ENCODE results near the gene OXSR1.

Gene OXSR1

DNA sequence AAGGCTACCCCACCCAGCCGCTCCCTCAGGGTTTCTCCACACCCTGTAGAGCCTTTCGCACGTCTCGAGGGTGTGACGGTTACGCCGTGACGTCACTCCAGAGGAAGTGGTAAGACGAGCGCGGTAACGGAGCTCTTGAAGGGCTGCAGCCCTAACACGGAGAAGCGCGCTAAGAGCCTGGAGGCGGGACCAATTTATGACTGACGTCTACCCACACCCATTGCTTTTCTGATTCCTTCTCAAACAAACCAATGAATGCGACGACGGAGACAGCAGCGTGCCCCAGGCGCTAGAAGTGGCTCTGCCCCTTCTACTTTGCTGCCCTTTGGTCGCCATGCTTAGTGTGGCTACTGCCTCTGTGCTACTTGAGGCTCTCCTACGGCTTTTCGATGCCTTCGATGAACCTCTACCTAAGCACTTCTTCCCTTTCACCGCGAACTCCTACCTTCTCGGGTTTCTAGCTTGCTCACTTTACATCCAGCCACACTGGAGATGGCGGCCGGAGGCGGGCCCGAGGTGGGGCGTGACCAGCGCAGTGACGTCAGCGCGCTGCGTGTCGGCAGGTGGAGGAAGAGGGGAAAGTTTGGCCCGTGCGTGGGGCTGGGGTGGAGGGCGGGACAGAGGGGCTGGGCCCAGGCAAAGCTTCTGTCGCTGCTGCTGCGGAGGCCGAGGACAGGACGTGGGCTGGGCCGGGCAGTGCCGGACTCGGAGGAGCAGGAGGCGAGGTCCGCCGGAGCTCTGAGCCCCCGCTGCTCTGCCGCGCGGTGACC, at the start of gene OXSR1:
OXSR1 (plus strand) TSS at position 586 of the 770 bp plus-strand sequence. CDS start 340 bp downstream, outside the sequence.
- DNase-seq = peak; percentile 100

DNA sequence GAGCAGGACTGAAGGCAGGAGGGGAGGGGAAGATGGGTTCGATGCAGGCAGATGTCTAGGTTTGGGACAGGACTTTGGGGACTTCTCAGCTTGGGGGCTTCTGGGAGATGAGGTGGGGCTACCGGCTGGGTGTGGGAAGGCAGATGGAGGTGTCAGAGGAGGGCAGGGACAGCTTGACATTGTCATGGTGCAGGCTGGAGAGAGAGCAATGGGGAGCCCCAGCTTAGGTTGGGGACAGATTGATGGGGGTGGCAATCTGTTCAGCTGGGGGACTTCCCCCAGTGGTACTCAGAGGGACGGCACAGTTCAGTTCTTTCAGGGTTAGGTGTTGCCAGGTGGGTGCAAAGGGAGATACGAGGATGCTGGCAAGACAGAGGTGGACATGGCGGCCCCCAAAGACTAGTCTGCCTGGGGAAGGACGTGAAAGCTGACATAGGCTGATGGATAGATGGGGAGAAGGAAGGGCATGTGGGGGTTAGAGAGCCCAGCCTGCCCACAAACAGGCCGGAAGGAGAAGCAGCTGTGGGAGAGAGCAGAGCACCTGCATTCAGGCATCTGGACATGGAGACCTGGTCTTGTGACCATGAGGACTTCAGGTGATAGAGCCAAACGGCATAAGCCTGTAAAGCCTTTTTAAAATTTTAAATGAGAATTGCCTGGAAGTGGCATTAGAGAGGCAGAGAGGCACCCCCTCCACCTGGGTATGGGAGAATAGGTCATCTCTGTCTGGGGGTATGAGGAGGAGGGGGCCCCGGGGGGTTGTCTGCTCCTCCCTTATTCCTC, 49.5 kb upstream of the OXSR1 start:
- DNase-seq = no peak

DNA sequence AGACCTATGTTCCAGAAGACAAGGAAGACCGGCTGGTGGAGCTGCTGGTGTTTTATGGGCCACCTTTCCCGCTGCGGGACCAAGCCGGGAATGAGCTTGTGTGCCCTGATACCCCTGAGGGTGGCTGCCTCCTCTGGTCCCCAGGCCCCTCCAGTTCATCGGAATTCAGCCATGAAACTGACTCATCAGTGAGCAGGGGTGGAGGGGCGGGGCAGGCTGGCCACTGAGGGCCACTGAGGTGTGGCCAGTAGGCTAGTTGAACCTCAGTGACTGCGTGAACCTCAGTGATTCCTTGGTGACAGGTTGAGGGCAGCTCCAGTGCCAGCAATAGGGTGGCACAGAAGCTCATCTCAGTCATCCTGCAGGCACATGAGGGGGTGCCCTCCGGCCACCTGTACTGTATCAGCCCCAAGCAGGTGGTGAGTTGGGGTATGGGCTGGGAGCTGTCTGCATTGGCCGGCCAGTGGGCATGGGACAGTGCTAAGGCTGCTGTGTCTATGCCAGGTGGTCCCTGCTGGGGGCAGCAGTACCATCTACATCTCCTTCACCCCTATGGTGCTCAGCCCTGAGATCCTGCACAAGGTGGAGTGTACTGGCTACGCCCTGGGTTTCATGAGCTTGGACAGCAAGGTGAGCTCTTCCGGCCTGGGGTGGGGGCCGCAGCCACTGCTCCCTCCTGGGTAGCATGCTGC, 48.7 kb upstream of the OXSR1 start:
- DNase-seq = no peak

DNA sequence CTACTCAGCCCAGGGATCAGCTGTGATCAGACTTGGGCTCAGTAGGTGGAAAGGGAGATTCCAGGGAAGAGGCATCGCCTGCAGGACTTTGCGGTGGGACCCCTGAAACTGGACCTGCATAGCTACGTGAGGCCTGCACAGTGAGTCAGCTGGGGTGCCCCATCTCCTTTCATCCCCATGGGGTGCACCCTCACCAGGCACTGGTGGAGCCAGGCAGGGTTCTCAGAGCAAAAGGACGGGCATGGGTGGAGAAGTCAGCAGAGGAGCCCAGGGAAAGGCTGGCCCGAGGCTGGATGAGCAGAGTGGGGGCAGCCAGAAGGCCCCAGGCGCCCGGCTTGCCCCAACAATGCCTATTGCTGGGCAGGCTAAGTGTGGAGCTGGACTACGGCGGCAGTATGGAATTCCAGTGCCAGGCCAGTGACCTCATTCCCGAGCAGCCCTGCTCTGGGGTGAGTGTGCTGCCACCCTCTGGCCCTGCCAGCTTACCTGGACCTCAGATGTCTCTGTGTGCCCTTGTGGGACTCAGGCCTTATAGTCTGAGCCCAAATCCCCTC, 48.1 kb upstream of the OXSR1 start:
- no peak for DNase-seq

DNA sequence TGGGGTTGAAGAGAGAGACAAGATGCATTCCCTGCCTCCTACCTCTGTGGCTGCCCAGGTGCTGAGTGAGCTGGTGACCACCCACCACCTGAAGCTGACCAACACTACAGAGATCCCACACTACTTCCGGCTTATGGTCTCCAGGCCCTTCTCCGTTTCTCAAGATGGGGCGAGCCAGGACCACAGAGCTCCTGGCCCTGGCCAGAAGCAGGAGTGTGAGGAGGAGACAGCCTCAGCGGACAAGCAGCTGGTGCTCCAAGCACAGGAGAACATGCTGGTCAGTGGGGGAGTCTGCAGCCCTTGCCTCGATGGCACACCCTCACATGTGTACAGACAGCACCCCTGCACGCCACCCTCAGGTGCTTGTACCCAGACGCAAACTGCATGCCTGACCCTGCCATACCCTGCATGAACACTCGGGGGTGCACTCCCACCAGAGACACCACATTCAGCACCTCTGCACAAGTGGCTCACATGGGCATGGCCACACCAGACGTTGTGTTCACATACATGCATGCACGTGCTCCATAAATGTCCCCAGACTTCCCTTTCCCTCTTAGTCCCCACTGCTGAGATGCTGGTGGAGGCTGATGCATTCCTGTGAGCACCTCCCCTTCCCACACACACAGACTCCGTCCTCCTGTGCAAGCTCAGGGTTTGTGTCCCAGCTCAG, 47.5 kb upstream of the OXSR1 start:
- peak; percentile 55 for DNase-seq

DNA sequence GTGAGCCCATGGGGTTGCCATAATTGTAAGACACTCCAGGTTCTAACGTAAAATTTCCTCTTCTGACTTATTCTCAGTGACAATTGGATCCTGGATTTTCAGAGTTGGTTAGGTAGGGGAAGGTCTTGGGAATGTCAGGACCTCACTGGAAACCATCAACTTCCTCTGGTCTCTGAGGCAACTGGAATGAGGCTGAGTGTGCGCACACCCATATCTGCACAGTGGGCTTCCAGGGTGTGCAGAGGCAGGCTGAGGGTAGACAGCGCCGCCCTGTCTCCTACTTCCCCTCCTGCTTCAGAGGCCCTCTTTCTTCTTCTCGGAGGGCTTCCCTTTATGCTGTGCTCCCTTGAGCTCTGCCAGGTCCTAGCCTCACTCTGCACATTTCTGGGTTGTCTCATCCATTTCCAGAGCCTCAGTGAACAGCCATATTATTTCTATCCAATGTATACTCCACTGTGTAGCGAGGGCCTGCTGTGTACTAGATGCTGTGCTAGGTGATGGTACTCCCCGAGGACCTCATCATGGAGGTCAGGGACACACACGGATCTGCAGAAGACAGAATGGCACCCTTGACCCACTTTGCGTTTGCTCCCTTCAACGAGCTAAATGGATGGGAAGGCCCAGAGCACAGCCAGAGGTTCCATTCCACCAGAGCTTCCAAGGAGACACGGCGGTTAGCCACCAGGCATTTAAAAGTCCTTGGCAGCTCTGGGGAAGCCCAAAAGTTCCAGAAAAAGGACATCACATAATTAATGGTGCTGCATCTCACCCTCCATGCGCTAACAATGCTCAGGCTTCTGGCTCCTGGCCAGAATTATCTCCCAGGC, 46.7 kb upstream of the OXSR1 start:
- DNase-seq = no peak

DNA sequence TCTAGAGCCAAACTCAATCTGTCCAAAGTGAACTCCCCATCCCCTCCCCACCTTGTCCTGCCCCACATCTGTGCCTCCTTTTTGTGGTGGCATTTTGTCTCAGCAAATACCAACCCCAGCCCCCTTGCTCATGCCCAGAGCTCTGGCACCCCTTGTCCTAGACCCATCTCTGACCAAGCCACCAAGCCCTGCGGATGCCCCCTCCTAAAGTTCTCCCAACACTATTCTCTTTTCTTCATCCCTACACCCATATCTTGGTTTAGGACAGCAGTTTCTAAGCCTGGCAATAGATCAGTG, 46.1 kb upstream of the OXSR1 start:
- no peak for DNase-seq

DNA sequence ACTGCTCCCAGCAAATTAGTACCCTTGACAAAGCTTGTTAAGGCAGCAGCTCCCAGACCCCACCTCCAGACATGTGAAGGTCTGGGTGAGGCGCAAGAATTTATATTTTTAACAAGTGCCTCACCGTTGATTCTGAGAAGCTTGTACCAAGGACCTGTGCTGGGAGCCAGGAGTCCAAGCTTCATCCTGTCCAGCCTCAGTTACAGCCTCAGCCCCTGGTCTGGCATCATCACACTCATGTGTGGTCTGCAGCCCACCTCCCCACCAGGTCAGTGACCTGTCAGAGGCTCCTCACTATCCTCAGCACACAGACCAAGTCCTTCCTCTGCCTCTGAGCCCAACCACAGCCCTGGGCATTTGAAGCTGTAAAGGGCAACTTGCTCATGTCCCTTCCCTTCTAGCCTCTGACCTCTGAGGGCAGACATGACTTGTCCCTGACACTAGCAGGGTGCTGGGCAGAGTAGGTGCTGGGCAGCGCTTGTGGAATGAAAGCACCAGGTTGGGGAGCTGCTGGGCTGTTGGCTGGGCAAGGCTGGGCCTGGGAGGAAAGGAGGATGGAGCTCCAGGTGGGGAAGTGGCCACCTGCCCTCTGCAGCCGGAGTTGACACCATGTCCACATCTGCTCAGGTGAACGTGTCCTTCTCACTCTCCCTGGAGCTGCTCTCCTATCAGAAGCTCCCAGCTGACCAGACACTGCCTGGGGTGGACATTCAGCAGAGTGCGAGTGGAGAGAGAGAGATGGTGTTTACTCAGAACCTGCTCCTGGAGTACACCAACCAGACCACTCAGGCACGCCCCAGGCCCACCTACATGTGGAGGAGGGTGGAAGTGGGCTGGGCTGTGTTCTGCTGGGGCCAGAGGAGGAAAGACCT, 45.3 kb upstream of the OXSR1 start:
- DNase-seq = no peak

DNA sequence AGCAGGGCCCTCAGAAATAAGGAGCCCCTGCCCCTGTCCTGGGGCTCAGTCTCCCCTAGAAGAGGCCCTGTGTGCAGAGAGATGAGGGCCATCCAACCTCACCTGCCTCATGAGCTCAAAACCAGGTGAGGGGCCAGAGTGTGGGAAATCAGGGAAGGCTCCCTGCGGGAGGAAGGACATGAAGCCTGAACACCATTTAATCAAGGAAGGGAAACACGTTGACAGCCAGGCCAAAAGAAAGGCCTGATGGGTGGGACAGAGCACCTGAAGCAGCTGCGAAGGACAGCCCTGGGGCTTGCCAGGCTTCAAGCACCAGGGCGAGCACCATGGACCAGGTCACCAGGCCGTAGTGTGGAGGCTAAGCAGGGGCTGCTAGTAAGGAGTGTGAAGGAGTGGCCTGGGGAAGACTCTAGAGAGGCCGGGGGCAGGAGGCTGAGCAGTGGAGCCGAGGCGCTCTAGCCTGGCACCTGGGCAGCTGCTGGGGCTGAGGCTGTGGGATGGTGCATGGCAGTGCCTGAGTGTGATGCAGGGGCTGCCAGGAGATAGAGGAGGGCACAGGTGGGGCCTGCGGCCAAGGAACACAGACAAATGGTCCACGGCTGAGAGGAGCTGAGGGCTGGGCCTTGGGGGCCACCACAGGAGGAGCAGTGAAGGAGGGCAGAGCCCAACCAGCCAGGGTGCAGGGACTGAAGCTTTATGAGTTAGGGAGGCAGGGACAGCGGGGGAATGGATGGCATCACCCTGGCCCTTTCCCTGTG, 44.5 kb upstream of the OXSR1 start:
- DNase-seq = no peak

DNA sequence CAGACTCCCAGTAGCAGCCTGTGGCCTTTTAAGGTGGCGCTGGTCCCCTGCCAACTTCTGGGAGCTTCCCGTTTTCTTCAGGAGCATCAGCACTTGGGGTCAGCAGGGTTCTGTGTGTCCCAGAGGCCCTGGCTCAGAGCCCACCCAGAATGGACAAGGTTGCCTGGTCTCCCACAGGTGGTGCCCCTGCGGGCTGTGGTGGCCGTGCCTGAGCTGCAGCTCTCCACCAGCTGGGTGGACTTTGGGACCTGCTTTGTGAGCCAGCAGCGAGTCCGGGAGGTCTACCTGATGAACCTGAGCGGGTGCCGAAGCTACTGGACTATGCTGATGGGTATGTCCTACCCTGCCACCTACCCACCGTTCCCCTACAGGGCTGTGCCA, 43.9 kb upstream of the OXSR1 start:
- DNase-seq = no peak

DNA sequence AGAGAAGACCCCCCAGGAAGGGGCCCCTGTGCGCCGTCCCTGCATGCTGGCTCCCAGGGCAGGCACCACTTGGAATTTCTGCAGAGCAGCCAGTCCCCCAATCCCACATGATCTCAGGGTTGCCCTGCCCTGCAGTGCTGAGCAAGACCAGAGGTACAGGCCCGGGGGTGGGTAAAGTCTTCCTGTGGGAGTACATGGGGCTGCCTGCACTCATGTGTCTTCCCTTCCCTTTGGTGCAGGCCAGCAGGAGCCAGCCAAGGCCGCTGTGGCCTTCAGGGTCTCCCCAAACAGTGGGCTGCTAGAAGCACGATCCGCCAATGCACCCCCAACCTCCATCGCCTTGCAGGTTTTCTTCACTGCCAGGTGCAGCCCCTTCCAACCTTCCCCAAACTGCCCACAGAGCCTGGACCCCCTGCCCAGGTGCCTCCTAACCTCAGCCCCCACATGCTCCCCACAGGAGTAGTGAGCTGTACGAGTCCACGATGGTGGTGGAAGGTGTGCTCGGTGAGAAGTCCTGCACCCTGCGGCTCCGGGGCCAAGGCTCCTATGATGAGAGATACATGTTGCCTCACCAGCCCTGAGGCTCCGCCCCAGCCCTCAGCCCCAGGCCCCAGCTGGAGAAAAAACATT, 43.4 kb upstream of the OXSR1 start:
- DNase-seq = no peak

DNA sequence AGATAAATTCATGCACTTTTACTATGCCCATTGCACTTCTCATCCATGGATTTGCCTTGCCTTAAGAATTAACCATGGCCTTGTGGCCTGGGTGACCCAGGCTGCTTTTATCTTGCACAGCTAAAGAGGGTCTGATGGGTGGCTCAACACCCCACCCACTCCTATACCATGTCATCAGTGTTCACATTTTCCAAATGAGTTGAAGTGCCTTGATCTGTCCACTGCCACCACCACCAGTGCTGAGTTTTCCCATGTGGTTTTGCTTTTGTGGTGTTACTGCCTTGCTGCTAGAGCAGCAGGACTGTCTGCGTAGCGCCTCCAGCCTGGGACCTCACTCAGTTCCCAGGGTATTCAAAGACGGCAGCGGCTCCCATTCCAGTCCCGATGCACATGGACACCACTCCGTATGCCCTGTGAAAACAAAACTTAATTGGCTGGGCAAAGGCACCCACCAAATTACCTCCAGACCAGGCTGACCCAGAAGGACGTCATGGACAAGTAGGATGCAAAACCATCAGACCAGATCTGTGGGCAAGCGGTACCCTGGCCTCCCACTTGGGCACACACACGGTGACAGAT, 42.5 kb upstream of the OXSR1 start:
- DNase-seq = no peak

DNA sequence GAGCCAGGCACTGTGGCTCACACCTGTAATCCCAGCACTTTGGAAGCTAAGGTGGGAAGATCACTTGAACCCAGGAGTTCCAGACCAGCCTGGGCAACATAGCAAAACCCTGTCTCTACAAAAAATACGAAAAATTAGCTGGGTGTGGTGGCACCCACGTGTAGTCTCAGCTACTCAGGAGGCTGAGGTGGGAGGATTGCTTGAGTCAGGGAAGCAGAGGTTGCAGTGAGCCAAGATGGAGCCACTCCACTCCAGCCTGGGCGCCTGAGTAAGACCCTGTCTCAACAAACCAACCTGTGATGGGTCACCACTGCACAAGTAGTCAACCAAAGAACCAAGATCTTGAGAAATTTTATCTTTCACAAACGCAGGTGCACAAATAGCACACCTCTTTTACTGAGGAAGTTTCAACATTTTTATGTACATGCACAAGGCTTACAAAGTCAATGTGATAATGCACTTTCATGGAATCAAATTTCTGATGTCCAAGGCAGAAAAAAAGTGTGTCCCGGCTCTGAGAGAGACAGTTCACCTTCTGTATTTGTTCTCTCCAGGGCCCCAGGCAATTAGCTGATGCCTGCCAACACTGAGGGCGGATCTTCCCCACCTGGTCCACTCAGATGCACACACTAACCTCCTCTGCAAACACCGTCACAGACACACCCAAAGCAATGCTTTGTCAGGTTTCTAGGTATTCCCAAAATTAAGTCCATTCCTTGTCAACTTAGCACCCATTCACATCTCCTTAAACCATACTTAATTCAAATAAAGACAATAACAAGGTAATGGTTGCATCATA, 40.8 kb upstream of the OXSR1 start:
- DNase-seq = no peak

DNA sequence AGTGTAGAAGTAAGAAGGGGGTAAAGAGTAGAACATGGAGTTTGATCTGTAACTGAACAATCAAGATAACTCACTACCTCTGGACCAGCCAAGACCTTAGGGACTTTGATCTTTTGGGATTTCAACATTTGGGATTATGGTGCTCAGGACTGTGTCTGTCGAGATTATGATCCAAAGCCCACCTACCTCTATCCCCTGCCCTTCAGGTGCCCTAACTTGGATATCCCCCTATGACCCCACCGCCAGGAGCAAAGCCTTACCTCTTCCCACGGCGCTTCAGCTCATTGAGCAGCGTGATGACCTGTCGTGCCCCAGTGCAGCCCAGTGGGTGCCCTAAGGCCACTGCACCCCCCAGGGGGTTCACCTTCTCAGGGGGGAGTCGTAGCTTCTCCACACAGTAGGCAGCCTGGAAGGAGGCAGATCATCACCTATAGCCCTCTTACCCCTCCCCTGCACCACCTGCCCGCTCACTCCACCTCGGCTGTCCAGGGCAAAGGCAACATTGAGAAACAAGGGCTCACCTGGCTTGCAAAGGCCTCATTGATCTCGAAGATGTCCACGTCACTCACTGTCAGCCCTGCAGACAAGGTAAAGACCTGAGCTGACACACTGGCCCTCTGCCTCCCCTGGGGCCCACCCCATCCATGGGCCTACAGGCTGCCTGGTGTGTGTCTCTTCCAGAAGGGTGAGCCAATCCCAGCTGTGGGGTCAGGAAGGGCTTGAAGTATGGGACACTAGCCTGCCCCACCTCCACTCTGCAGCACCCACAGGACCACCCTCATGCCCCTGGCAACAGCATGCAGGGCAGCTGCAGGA, 39.8 kb upstream of the OXSR1 start:
- no peak for DNase-seq

DNA sequence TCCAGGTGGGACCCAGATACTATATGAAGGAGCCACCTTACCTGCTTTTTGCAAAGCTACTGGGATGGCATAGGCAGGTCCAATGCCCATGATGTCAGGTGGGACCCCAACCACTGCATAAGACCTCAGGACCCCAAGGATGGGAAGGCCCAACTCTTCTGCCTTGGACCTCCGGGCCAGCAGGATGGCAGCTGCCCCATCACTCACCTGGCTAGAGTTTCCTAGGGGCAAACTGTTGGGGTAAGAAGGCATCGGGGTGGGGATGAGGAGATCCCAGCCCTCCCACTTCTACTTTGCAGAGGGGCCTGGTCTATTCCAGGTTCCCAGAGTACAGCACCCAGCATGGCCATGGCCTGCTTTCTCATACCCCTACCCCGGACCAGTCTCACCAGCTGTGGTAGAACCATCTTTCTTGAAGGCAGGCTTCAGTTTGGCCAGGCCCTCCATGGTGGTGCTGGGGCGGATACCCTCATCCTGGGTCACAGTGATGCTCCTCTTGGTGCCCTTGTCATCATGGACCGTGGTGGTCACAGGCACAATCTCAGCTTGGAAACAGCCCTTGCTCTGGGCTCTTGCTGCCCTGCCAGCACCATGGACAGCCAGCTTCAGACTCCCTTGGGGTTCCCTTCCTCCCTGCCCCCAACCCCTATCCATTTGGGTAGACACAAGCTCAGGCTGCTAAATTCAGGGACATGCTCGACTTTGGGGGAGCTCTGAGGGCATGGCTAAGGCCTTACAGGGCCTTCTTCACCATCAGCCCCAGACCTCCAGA, 39.0 kb upstream of the OXSR1 start:
- DNase-seq = no peak

DNA sequence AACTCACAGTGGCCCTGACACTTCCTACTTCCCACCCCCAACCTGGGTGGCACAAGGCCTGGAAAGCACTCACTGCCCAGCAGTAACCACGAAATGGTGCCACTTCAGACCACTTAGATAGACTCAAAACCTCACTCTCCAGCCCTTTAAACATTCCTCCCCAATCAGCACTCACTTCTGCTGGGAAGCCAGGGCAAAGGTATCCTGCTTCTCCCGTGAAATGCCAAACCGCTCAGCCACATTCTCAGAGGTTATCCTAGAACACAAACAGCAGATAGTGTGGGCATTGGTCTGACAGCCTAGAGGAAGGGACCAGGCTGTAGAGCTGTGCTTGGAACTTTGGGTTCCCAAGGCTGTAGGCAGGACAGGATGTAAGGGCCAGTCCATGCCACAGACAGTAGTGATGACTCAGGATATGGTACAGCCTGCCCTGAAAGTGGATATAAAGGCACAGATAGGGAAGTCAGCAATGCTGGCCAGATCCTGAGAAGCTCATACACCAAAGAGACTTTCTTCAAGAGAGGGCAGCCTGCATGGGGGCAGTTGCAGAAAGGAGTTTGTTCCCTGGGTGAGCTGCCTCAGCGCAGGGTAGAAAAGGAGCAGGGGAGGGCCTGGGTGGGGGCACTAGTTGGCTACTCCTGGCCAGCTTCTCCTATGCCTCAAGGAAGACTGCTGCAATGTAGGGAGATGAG, 37.6 kb upstream of the OXSR1 start:
- no peak for DNase-seq

Data from fibroblast of upper back skin (primary cell).